ENCODE results near the gene CORO7.

DNA sequence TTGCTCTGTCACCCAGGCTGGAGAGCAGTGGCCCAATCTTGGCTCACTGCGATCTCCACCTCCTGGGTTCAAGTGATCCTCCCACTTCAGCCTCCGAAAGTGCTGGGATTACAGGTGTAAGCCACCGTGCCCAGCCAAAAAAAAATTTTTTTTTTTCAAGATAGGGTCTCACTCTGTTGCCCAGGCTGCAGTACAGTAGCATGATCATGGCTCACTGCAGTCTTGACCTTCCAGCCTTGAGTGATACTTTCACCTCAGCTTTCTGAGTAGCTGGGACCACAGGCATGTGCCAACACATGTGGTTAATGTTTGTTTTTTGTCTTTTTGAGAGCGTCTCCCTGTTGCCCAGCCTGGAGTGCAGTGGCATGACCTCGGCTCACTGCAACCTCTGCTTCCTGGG is 63.6 kb downstream of the CORO7 start:
- no peak for TF ChIP-seq TAF1 (IDR thresholded peaks at IDR 0.05; ENCODE audit: borderline replicate concordance, insufficient read depth, low read length)
- no peak for TF ChIP-seq POLR2AphosphoS5 (IDR thresholded peaks at IDR 0.05; ENCODE audit: low read depth, low read length)
- TF ChIP-seq, protein P1, sequence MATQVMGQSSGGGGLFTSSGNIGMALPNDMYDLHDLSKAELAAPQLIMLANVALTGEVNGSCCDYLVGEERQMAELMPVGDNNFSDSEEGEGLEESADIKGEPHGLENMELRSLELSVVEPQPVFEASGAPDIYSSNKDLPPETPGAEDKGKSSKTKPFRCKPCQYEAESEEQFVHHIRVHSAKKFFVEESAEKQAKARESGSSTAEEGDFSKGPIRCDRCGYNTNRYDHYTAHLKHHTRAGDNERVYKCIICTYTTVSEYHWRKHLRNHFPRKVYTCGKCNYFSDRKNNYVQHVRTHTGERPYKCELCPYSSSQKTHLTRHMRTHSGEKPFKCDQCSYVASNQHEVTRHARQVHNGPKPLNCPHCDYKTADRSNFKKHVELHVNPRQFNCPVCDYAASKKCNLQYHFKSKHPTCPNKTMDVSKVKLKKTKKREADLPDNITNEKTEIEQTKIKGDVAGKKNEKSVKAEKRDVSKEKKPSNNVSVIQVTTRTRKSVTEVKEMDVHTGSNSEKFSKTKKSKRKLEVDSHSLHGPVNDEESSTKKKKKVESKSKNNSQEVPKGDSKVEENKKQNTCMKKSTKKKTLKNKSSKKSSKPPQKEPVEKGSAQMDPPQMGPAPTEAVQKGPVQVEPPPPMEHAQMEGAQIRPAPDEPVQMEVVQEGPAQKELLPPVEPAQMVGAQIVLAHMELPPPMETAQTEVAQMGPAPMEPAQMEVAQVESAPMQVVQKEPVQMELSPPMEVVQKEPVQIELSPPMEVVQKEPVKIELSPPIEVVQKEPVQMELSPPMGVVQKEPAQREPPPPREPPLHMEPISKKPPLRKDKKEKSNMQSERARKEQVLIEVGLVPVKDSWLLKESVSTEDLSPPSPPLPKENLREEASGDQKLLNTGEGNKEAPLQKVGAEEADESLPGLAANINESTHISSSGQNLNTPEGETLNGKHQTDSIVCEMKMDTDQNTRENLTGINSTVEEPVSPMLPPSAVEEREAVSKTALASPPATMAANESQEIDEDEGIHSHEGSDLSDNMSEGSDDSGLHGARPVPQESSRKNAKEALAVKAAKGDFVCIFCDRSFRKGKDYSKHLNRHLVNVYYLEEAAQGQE (IDR thresholded peaks at IDR 0.05; ENCODE audit: insufficient read depth in 1 of 2, low read depth in 2 of 2, low read length in 2 of 2): no peak

All from PFSK-1 (cell line).